HG02970 (cell line): ENCODE data around the gene LAMC2.
"Not testable (repeated sequence)": the region's sequence is repeated elsewhere in the genome, so short reads cannot be mapped to it uniquely, and the experiment has no call there.

ENCODE experiments used
- ATAC-seq: cut with Tn5 transposase; IDR thresholded peaks from one replicate; pipeline ENCODE4 v1.9.1; 2021; ENCODE audit warnings: mild to moderate bottlenecking, moderate library complexity, moderate number of reproducible peaks; ENCODE audit not compliant: unreplicated experiment, low FRiP score

Gene LAMC2

DNA sequence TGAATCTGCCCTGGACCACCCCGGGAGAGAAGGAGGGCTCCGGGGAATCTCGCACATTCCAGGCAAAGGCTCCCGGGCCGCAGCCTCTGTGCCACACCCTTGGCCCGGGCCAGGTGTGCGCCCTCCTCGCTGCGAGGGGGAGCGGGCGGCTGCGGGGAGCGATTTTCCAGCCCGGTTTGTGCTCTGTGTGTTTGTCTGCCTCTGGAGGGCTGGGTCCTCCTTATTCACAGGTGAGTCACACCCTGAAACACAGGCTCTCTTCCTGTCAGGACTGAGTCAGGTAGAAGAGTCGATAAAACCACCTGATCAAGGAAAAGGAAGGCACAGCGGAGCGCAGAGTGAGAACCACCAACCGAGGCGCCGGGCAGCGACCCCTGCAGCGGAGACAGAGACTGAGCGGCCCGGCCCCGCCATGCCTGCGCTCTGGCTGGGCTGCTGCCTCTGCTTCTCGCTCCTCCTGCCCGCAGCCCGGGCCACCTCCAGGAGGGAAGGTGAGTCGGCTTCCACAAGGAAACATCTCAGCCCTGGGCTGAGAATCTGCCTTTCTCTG lies at the start of gene LAMC2:
Gene LAMC2, plus strand, starts transcription at position 324 of the 550 bp plus-strand sequence. Its CDS starts 89 bp downstream, at position 413.
- ATAC-seq, result no peak

DNA sequence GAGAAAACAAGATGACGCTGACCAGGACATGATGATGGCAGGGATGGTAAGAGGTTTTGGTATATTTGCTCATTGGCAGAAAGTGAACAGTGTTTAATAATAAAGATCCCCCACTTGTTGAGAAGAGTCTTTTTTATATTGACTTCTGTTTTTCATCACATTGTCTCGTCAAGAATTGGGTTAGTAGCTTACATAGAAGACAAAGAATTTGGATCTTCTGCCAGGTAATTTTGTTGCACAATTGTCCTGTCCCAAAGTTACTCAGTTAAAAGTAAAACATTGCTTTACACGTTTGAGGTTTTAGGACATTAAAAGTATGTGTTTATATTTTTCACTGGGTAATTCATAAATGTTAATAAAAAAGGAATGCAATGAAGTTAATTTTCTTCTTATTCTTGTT lies 48.3 kb upstream of the LAMC2 start:
- ATAC-seq, result no peak

DNA sequence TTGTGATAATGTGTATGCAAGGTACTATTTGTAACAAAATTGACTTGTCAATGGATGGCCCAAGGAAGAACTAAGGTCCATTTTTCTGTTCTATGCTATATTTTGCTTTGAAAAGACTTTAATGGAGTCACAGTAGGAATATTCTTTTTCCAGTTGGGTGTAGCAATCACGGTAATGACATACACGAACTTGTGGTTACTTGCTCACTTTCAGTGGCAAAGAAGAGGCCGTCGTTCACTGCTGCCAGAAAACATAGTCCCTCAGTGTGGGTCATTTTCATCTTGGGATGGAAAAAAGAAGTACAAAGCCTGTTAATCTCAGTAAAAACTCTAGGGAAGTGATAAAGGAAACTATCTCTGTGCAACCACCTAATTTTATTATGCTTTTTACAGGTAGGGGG lies 47.8 kb upstream of the LAMC2 start:
- ATAC-seq, result no peak

DNA sequence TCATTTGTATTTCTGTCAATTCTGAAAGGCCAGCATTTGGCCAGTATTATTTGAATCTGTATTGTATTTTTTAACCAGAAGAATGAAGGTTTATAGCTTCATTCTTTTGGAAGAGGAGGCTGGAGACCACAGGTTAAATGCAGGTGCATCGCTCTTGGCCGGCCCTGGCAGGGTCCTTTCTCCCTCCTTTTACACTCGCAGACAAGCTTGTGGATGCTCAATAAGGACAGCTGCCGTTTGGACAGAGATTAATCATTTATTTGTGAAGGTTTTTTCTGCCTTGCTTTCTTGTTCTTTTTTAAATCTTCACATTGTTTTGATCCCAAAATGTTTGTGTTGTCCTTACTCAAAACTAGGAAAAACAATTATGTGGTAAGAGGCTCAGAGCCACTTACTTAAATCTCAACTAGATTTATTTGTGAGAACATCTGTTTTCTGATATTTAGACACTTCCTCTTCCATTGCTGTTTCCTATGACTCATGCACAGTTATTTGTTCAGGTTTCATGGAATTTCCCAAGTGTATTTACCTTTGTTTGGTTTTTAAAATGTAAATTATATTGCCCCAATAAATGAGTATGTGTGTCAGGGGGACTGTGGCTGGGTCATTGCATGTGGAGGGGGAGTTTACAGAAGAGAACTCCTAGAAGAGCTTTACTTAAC lies 46.7 kb upstream of the LAMC2 start:
- ATAC-seq, result no peak

DNA sequence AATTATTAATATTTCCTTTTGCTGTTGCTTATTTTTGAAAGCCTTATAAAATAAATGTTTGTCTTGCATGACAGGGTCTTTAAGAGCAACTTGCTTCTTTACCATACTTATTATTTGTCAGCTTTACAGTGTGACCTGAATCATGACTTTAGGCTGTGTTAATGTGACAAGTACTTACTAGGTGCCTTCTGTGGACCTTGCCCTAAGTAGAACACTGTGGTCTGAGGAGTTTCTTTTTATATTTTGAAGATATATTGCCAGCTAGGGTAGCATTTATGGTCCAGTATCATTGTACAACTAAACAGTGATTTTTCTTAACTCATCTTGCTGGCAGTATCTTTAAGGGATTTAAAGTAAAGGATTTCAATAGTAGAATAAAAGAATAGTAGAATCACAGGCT lies 45.4 kb upstream of the LAMC2 start:
- no peak for ATAC-seq

DNA sequence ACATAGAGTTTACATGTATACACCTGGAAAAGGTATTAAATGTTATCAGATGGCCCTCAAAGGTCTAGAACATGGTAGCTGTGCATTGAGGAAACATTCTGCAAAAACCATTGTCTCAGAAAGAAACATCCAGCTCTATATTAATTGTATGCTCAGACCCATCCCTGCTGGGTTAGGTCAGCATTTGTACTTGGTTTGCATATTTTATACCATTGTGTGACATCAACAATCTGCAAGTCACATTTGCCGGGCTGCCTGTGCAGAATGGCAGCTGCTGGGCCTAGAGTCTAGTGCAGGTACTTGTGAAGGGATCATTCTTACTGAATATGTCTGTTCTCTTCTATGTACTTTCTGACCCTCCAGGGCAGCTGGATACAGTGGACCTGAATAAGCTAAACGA lies 43.9 kb upstream of the LAMC2 start:
- ATAC-seq, result no peak

DNA sequence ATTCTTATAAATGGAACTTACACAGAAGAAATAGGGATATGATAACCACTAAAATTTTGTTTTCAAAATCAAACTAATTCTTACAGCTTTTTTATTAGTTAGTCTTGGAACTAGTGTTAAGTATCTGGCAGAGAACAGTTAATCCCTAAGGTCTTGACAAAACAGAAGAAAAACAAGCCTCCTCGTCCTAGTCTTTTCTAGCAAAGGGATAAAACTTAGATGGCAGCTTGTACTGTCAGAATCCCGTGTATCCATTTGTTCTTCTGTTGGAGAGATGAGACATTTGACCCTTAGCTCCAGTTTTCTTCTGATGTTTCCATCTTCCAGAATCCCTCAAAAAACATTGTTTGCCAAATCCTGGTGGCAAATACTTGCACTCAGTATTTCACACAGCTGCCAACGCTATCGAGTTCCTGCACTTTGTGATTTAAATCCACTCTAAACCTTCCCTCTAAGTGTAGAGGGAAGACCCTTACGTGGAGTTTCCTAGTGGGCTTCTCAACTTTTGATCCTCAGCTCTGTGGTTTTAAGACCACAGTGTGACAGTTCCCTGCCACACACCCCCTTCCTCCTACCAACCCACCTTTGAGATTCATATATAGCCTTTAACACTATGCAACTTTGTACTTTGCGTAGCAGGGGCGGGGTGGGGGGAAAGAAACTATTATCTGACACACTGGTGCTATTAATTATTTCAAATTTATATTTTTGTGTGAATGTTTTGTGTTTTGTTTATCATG lies 42.3 kb upstream of the LAMC2 start:
- no peak for ATAC-seq

DNA sequence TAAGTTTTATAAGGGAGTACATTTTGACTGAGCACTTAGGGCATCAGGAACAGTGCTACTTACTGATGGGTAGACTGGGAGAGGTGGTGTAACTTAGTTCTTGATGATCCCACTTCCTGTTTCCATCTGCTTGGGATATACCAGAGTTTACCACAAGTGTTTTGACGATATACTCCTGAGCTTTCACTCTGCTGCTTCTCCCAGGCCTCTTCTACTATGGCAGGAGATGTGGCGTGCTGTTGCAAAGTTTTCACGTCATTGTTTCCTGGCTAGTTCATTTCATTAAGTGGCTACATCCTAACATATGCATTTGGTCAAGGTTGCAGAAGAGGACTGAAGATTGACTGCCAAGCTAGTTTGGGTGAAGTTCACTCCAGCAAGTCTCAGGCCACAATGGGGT lies 41.3 kb upstream of the LAMC2 start:
- ATAC-seq, result no peak

DNA sequence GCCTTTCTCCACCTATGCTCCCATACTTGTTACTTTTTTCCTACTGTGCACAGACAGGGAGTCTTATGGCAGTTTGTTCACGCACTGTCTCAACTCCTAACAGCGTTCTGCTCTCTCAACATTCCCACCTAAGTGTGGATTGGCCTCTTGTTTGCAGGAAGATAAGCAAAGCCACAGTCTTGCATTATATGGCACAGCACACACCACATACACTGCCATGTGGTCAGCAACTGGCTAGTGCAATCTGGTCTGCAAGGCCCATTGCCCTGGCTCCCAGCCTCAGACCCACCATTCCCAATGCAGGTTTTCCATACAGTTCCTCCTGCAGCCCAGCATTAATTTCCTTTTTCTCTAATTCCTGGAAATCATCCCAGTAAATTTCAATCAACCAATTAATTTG lies 38.3 kb upstream of the LAMC2 start:
- no peak for ATAC-seq

DNA sequence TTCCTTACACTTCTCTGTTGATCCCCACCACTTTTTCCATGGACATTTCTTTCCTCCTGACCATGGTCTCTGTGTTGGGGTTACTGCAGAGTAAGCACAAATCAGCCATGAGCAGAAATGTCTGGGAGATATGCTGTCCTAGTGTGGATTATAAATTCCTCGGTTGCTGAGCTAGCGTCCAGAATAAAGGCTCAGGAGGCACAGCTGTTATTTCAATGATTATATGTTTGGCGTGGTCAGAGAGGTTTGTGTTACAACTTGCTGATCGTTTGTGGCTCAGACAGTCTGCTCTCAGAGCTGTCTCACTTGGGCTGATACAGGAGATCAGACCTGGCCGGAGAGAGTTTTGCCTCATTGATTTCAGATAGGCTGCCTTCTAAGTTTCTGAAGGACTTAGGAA lies 37.5 kb upstream of the LAMC2 start:
- ATAC-seq, result no peak

DNA sequence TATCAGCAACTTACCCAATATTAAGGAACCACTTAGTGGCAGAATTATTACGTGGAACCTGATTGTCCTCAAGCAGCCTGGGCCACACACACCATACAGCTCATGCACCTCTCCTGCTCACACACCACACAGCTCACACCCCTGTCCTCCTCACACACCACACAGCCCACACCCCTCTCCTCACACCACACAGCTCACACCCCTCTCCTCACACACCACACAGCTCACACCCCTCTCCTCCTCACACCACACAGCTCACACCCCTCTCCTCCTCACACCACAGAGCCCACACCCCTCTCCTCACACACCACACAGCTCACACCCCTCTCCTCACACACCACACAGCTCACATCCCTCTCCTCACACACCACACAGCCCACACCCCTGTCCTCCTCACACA lies 36.8 kb upstream of the LAMC2 start:
- no peak for ATAC-seq

DNA sequence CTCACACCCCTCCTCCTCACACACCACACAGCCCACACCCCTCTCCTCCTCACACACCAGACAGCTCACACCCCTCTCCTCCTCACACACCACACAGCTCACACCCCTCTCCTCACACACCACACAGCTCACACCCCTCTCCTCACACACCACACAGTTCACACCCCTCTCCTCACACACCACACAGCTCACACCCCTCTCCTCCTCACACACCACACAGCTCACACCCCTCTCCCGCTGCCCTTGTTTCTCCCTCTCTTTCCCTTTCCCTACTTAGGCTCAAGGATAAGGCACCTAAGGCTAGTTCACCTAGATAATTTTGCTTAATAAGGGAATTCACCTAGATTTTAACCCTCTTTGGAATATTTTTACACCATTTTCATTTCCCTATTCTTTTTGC lies 36.0 kb upstream of the LAMC2 start:
- ATAC-seq, result not testable (repeated sequence)

DNA sequence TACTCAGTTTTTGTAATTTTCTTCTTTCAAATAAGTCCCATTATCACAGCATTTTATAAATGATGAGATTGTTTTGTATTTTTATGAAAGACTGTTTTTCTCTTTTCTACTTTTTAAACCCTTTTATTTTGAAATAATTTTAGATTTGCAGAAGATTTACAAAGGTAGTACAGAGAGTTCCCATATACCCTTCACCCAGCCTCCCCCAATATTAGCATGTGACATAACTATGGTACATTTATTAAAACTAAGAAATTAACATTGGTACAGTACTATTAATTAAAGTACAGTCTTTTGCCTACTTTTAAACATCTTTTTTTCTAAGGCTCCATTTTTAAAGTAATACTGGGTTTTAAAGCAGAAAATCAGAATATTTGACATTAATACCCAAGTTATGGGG lies 35.6 kb upstream of the LAMC2 start:
- ATAC-seq, result no peak

DNA sequence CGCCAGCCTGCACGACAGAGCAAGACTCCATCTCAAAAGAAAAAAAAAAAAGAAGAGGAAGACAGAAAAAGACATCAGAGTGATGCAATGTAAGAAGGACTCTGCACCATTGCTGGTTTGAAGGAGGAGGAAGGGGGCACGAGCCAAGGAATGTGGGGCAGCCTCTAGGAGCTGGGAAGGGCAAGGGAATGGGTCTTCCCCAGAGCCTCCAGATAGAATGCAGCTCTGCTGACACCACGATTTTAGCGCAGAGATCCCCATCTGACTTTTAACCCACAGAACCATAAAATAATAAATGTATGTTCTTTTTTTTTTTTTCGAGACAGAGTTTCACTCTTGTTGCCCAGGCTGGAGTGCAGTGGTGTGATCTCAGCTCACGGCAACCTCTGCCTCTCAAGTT lies 33.9 kb upstream of the LAMC2 start:
- no peak for ATAC-seq

DNA sequence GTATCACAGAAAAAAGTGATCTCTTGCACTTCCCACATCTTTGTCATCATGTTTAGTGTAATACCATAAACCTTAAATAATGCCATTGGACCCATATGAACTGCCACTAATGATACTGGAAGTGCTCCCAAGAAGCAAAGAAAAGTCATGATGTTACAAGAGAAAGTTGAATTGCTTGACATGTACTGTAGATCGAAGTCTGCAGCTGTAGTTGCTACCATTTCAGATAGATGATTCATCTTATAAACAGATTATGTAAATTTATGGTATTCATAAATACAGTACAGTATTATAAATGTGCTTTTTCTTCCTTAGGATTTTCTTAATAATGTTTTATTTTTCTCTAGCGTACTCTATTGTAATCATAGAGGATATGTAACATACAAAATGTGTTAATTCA lies 30.1 kb upstream of the LAMC2 start:
- ATAC-seq, result no peak

DNA sequence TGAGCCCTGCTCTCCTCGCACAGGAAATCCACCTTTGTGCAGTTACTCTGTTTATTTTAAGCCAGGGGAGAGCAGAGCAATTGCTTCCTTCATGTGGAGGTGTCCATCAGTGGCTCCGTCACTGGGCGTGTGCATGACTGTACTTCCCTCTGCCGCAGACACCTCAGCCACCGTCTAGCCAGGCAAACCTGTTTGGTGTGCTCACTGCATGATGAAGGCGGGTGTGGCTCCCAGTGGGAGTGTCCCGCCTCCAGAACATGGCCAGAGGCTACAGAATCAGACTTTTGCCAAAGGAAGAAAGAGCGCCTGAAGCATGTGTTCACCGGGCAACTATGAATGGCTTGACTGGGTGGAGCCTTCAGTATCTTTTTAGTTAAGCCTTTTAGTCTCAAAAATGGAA lies 26.1 kb upstream of the LAMC2 start:
- no peak for ATAC-seq

DNA sequence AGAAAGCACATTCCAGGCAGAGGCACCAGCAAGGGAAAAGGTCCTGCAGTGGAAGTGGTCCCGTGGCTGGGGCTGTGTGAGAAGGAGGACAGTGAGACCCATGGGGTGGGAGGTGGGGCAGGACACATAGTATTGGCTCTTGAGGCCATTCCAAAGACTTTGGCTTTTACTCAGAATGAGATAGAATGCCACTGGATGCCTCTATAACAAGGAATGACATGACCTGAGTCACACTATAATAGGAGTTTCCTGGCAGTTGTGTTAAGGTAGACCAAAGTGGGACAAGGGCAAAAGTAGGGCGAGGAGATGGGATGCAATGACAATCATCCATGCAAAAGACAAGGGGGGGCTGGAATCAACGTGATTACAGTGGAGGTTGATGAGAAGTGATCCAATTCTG lies 24.7 kb upstream of the LAMC2 start:
- no peak for ATAC-seq

DNA sequence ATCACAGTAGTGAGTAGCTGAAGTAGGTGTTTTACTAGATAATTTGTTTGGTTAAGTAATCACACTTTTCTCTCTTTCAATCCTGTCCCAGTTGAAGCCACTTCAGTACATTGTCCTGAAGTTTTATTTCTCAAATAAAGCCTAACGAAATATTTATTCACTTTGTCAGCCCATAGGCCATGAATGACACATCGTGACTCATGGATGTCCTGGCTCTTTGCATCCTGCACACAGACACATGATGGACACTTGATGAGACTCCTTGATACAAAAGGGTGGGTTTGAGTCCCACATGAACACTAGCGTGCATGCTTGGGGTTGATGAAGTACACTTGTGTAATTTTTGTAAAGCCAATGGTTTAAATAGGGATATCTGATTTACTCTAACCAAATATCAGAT lies 22.7 kb upstream of the LAMC2 start:
- no peak for ATAC-seq

DNA sequence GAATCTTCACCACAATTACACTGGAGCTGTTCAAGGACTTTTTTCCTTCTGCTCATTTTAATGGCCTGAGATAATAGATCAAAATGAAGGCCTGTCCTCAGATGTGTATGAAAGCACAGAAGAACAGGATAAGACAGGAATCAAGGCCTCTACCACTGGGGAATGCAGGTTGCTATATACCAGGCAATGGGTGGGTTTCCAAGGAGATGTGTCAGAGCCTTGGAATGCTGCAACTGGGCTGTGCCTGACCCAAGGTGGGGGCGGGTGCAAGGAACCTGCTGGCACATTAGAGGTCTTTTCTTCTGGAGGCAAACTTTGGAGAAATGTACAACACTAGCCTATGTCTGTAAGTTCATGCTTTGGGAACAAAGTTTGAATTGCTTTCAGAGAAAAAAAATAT lies 21.7 kb upstream of the LAMC2 start:
- no peak for ATAC-seq

DNA sequence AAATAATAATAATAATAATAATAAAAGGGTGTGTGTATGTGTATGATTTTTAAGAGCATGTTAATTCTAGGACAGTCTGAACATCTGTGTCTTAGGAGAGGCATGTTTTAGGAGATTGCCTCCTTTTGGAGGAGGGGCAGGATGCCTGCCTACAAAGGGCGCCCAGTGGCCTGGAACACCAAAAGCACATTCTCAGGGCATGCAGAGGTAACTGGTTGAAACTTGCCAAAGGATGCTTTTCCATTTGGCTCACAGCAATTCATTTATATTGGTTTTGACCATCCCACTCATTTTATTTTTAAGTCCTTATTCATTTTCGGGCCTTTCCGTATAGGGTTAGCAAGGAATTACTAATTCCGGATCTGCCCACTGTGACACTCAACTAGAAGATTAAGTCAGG lies 21.1 kb upstream of the LAMC2 start:
- ATAC-seq, result no peak

DNA sequence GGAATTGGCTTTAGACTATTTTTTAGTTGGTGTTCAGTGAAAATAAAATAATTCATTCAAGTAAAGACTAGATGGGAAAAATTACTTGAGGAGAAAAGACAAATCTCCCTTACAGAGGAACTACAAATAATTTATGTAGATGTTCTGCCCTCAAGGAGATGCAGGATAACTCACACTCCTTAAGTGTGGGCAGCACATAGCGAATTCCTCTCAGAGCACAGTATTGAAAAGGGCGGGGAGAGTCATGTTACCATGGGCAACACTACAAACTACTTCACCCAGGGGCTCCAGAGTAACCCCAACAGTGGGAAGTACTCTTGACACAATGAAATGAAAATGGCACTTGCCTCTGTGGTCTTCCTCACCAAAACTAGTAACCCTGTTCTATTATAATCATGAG lies 20.6 kb upstream of the LAMC2 start:
- no peak for ATAC-seq

DNA sequence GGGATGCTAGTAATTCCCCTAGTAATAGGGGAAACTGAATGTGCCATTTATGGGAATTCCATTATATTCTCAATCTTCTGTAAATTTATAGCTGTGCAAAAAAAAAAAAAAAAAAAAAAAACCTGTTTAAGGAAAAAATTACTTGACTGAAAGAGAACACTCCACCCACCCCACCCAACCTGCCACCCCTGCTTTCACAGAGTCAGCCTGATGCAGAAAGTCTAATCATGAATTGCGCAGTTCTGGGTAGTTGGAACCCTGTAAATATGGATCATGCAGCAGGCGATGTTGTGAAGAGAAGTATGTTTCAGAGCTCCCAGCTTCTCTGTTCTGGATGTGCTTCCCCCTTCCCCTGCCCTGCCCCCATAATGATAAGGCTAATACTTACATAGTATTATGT lies 19.6 kb upstream of the LAMC2 start:
- ATAC-seq, result no peak
